Hepatocyte (in vitro differentiated cells): Measurements from ENCODE around the gene CSNK1G3. TPM values are rescaled to one million over a fixed set of nuclear protein-coding genes. Genes with fewer than 3 reads are reported as not detected.

Experiments used
- DNase-seq: peaks from one replicate; pipeline ENCODE4 v3.0.0-alpha.2; 2016; ENCODE audit warnings: low spot score
- H2AFZ ChIP-seq: fragments of 200-600 bp; sonication (generic); 2 replicates; pipeline ENCODE4 v1.6.0; 2016; ENCODE audit warnings: antibody characterized with exemption, mild to moderate bottlenecking
- H3K27ac ChIP-seq: fragments of 200-600 bp; sonication (generic); 2 replicates; pipeline ENCODE4 v1.5.1; 2016; ENCODE audit warnings: mild to moderate bottlenecking
- H3K27me3 ChIP-seq: fragments of 200-600 bp; sonication (generic); 2 replicates; pipeline ENCODE4 v1.6.1; 2016
- H3K36me3 ChIP-seq: fragments of 200-600 bp; sonication (generic); replicated peaks from 2 replicates; pipeline ENCODE4 v1.5.1; 2016; ENCODE audit warnings: low read depth; ENCODE audit not compliant: insufficient read depth
- H3K4me1 ChIP-seq: fragments of 200-600 bp; sonication (generic); 2 replicates; pipeline ENCODE4 v1.5.1; 2016; ENCODE audit warnings: mild to moderate bottlenecking, moderate library complexity; ENCODE audit not compliant: insufficient read depth
- H3K4me2 ChIP-seq: fragments of 200-600 bp; sonication (generic); 2 replicates; pipeline ENCODE4 v1.6.0; 2016
- H3K4me3 ChIP-seq: fragments of 200-600 bp; sonication (generic); 2 replicates; pipeline ENCODE4 v1.5.1; 2016; ENCODE audit warnings: mild to moderate bottlenecking
- H3K79me2 ChIP-seq: fragments of 200-600 bp; sonication (generic); 2 replicates; pipeline ENCODE4 v1.6.0; 2017; ENCODE audit warnings: mild to moderate bottlenecking
- H3K9me2 ChIP-seq: fragments of 200-600 bp; sonication (generic); replicated peaks from 2 replicates; pipeline ENCODE4 v1.6.0; 2017; ENCODE audit warnings: mild to moderate bottlenecking; ENCODE audit not compliant: insufficient read depth
- H3K9me3 ChIP-seq: fragments of 200-600 bp; sonication (generic); 2 replicates; pipeline ENCODE4 v1.5.1; 2016; ENCODE audit warnings: low read depth, mild to moderate bottlenecking
- H4K20me1 ChIP-seq: fragments of 200-600 bp; sonication (generic); 2 replicates; pipeline ENCODE4 v1.6.0; 2016; ENCODE audit warnings: mild to moderate bottlenecking; ENCODE audit not compliant: insufficient read depth, poor library complexity, severe bottlenecking
- EZH2 ChIP-seq: fragments of 200-600 bp; sonication (generic); IDR thresholded peaks from 2 replicates; pipeline ENCODE4 v1.6.1; 2016; ENCODE audit warnings: antibody characterized with exemption, mild to moderate bottlenecking, borderline replicate concordance
- EZH2phosphoT487 ChIP-seq: fragments of 200-600 bp; sonication (generic); IDR thresholded peaks from one replicate; pipeline ENCODE4 v1.6.1; 2018; ENCODE audit warnings: antibody characterized with exemption, mild to moderate bottlenecking, low read depth, moderate library complexity; ENCODE audit not compliant: unreplicated experiment, severe bottlenecking
- WGBS: methylation state at CpG from one replicate; pipeline ENCODE4 v1.1.6; 2016; ENCODE audit warnings: low lambda C conversion rate; ENCODE audit errors: missing lambda C conversion rate; 5-methylcytosine and 5-hydroxymethylcytosine counted together
- polyA plus RNA-seq: library from polyadenylated mRNA; unstranded; fragments of >200 nt; fragmentation: Nextera tagmentation; extraction: Ambion mirVana; gene quantifications from 2 replicates; pipeline ENCODE4 v1.2.1, GENCODE V29; 2016
- total RNA-seq: library from RNA; depleted of rRNA; stranded (reverse); fragments of >200 nt; gene quantifications from 2 replicates; pipeline ENCODE4 v1.2.3, GENCODE V29; 2014
- TF ChIP-seq, protein P1 (sequence below): fragments of 200-600 bp; sonication (generic); IDR thresholded peaks from 2 replicates; pipeline ENCODE4 v1.5.1; 2016; ENCODE audit warnings: antibody characterized with exemption, mild to moderate bottlenecking; ENCODE audit not compliant: poor library complexity

CSNK1G3 gene
- total and polyA plus RNA-seq, 2 experiments from 2014 or later, result 20.8 to 59.3 TPM

GRCh38 chr5:123645024-123645603, 133.1 kb downstream of the CSNK1G3 start:
- no peaks in the 10 kb centered on the region for H3K79me2 ChIP-seq
- H3K4me1 ChIP-seq, result no peaks in the 10 kb centered on the region
- no peaks in the 10 kb centered on the region for H3K9me2 ChIP-seq
- H3K4me3 ChIP-seq, result no peak overlapping the region
- H3K27ac ChIP-seq, result no peak overlapping the region
- H4K20me1 ChIP-seq, result no peaks in the 10 kb centered on the region
- TF ChIP-seq, protein P1, sequence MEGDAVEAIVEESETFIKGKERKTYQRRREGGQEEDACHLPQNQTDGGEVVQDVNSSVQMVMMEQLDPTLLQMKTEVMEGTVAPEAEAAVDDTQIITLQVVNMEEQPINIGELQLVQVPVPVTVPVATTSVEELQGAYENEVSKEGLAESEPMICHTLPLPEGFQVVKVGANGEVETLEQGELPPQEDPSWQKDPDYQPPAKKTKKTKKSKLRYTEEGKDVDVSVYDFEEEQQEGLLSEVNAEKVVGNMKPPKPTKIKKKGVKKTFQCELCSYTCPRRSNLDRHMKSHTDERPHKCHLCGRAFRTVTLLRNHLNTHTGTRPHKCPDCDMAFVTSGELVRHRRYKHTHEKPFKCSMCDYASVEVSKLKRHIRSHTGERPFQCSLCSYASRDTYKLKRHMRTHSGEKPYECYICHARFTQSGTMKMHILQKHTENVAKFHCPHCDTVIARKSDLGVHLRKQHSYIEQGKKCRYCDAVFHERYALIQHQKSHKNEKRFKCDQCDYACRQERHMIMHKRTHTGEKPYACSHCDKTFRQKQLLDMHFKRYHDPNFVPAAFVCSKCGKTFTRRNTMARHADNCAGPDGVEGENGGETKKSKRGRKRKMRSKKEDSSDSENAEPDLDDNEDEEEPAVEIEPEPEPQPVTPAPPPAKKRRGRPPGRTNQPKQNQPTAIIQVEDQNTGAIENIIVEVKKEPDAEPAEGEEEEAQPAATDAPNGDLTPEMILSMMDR, result no peak
- TF ChIP-seq EZH2phosphoT487 (no peak), EZH2 (no peak)
- no peak for DNase-seq
- H3K9me3 ChIP-seq, result no peaks in the 10 kb centered on the region
- H2AFZ ChIP-seq, result no peak overlapping the region
- H3K27me3 ChIP-seq, result no peaks in the 10 kb centered on the region
- WGBS, result 57% methylated on average over 1 of the region's 1 CpG
- no peak overlapping the region for H3K4me2 ChIP-seq
- no peaks in the 10 kb centered on the region for H3K36me3 ChIP-seq

DNA sequence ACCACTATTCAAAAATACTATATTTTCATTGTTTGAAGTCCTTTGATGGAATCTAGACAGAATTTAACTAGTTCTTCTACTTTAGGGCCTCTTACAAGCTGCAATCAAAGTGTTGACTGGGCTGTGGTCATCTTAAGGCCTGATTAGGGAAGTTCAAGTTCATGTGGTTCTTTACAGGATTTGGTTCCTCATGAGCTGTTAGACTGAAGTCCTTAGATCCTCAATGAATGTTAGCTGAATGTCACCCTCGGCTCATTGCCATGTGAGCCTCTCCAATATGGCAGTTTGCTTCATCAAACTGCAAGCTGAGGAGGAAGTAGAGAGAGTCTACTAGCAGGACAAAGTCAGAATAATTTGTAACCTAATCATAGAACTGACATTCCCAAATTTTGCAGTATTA, 135.1 kb downstream of the CSNK1G3 start:
- Histone ChIP-seq H3K4me2 (no peak overlapping the region), H3K9me3 (no peaks in the 10 kb centered on the region), H3K4me1 (no peaks in the 10 kb centered on the region), H3K4me3 (no peak overlapping the region), H3K27me3 (no peaks in the 10 kb centered on the region), H3K27ac (no peak overlapping the region), H2AFZ (no peak overlapping the region), H3K36me3 (no peaks in the 10 kb centered on the region), H3K79me2 (no peaks in the 10 kb centered on the region), H4K20me1 (no peaks in the 10 kb centered on the region), H3K9me2 (no peaks in the 10 kb centered on the region)
- WGBS, result 94% methylated on average over 1 of the region's 1 CpG
- no peak for TF ChIP-seq EZH2
- TF ChIP-seq, protein P1, result no peak
- TF ChIP-seq EZH2phosphoT487, result no peak
- no peak for DNase-seq

GRCh38 chr5:123651234-123651633, 139.3 kb downstream of the CSNK1G3 start:
- WGBS, result 91% methylated on average over 4 of the region's 4 CpGs
- no peak for TF ChIP-seq EZH2
- no peak for TF ChIP-seq EZH2phosphoT487
- TF ChIP-seq, protein P1, result no peak
- H4K20me1 ChIP-seq, result no peaks in the 10 kb centered on the region
- no peaks in the 10 kb centered on the region for H3K27me3 ChIP-seq
- H3K4me2 ChIP-seq, result no peak overlapping the region
- H3K9me3 ChIP-seq, result no peaks in the 10 kb centered on the region
- no peaks in the 10 kb centered on the region for H3K79me2 ChIP-seq
- H3K27ac ChIP-seq, result no peak overlapping the region
- no peaks in the 10 kb centered on the region for H3K4me1 ChIP-seq
- no peak overlapping the region for H3K4me3 ChIP-seq
- no peak for DNase-seq
- H3K9me2 ChIP-seq, result no peaks in the 10 kb centered on the region
- H2AFZ ChIP-seq, result no peak overlapping the region
- no peaks in the 10 kb centered on the region for H3K36me3 ChIP-seq
